Thyroid gland (tissue), 4 donors: ENCODE measurements around the gene UBXN7.

Experiments used
- POLR2A ChIP-seq, 2 donors: fragments of 450-650 bp; IDR thresholded peaks; one replicate each; pipeline ENCODE4 v1.6.1; 2017; ENCODE audit warnings: antibody characterized with exemption in 2 of 2, mild to moderate bottlenecking in 2 of 2, moderate library complexity in 1 of 2
- TF ChIP-seq, protein P1 (sequence below), 6 experiments: fragments of 200-600 bp in 3 of 6; fragments of 450-650 bp in 3 of 6; sonication (generic) in 3 of 6; IDR thresholded peaks; one replicate each; pipeline ENCODE4 v1.5.1; 2016 to 2019; ENCODE audit warnings: antibody characterized with exemption in 6 of 6, mild to moderate bottlenecking in 2 of 6, inconsistent platforms in 1 of 6, moderate library complexity in 1 of 6

GRCh38 chr3:196357905-196358304 lies 74.3 kb downstream of the UBXN7 start:
- TF ChIP-seq, protein P1, sequence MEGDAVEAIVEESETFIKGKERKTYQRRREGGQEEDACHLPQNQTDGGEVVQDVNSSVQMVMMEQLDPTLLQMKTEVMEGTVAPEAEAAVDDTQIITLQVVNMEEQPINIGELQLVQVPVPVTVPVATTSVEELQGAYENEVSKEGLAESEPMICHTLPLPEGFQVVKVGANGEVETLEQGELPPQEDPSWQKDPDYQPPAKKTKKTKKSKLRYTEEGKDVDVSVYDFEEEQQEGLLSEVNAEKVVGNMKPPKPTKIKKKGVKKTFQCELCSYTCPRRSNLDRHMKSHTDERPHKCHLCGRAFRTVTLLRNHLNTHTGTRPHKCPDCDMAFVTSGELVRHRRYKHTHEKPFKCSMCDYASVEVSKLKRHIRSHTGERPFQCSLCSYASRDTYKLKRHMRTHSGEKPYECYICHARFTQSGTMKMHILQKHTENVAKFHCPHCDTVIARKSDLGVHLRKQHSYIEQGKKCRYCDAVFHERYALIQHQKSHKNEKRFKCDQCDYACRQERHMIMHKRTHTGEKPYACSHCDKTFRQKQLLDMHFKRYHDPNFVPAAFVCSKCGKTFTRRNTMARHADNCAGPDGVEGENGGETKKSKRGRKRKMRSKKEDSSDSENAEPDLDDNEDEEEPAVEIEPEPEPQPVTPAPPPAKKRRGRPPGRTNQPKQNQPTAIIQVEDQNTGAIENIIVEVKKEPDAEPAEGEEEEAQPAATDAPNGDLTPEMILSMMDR (IDR thresholded peaks at IDR 0.05) = no peak
- no peak for TF ChIP-seq POLR2A (IDR thresholded peaks at IDR 0.05)
